HL-60/S4 (cell line): ENCODE data around the gene IP6K3.

Source experiments
- in situ Hi-C: fragments of 300-500 bp; cut with MboI; formaldehyde crosslinking; loops from 2 replicates; pipeline ENCODE4 v1.14.3; 2022; ENCODE audit warnings: low sequenced_read_pairs

The IP6K3 gene

DNA sequence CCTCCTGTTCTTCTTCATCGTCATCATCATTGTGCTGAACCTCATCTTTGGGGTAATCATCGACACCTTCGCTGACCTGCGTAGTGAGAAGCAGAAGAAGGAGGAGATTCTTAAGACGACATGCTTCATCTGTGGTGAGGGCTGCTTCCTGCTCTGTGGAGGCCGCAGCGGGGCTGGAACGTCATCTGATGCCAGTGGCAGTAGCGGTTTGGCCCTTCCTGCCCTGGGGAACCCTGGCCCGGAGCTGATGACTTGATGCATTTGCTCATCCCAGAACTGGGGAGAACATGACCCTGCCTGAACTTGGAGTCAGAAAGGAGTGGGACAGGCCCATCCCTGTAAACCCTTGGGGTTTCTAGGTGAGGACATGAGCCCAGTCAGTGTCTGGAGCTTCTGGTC lies 53.9 kb downstream of the IP6K3 start:
- in situ Hi-C loops = no loop called here

- in situ Hi-C loops = no loop called here
These were observed 54.5 kb downstream of the IP6K3 start for GRCh38 chr6:33692078-33692759.

- in situ Hi-C loops = no loop called here
These were observed 55.1 kb downstream of the IP6K3 start for GRCh38 chr6:33691456-33692077.

GRCh38 chr6:33690766-33691165 lies 55.9 kb downstream of the IP6K3 start:
- in situ Hi-C loops = no loop called here

GRCh38 chr6:33689879-33690278 lies 56.8 kb downstream of the IP6K3 start:
- in situ Hi-C loops = no loop called here

DNA sequence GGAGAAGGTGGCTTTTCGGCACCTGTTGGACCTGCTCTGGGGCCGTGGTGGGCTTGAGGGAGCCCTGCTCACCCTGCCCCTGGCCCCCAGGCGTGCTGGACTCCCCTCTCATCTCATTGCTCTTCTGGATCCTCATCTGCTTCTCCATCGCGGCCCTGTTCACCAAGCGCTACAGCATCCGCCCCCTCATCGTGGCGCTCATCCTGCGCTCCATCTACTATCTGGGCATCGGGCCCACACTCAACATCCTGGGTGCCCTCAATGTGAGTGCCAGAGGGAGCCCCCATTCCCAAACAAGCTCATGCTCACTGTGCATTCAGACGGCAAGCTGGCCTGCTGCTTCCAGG lies 57.6 kb downstream of the IP6K3 start:
- in situ Hi-C loops = no loop called here

GRCh38 chr6:33688451-33689147 lies 58.1 kb downstream of the IP6K3 start:
- in situ Hi-C loops = no loop called here

DNA sequence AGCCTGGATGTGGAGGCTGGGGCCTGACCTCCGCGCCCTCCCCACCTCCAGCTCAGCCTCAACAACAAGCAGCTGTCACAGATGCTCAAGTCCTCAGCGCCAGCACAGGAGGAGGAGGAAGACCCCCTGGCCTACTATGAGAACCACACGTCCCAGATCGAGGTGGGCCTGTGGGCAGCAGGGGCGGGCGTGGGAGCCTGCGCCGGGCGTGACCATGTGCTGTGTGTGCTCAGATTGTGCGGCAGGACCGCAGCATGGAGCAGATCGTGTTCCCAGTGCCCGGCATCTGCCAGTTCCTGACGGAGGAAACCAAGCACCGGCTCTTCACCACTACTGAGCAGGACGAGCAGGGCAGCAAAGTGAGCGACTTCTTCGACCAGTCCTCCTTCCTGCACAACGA lies 58.7 kb downstream of the IP6K3 start:
- in situ Hi-C loops = no loop called here

DNA sequence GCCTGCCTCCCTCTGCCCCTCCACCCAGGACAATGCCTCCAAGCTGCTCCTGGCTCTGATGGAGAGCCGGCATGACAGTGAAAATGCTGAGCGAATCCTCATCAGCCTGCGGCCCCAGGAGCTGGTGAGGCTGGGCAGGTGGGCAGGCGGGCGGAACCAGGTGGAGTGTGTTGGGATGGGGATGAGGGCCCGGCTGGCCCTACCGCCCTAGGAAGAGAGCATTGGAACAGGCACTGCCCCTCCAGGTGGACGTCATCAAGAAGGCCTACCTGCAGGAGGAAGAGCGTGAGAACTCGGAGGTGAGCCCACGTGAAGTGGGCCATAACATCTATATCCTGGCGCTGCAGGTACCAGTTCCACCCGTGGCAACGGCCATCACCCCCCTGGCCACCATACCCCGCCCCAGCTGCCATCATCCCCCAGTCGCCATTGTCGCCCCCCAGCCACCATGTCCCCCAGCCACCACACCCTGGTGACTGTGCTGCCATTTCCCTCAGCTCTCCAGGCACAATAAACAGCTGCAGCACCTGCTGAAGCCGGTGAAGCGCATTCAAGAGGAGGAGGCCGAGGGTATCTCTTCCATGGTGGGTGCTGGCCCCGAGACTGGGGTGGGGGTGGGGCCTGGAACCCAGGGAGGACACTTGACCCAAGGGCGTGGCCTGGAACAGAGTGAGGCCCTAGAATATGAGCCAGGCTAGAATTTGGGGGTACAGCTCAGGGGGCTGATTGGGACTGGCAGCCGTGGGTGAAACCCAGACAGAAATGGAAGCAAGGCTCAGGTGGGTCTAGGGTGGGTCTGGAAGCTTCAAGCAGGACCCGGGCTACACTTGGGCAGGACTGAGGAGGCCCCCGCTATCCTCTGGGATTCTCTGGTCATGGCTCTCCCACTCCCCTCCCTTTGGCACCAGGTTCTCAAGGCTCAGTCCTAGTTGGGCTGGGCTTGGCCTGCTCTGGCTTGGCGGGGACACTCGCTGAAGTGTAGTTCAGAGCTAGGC lies 59.4 kb downstream of the IP6K3 start:
- in situ Hi-C loops = no loop called here

- in situ Hi-C loops = no loop called here
These were observed 60.3 kb downstream of the IP6K3 start for GRCh38 chr6:33686225-33686924.

- in situ Hi-C loops = no loop called here
These were observed 61.1 kb downstream of the IP6K3 start for GRCh38 chr6:33685411-33686224.

- in situ Hi-C loops = no loop called here
These were observed 61.7 kb downstream of the IP6K3 start for GRCh38 chr6:33684983-33685382.

- in situ Hi-C loops = no loop called here
These were observed 62.2 kb downstream of the IP6K3 start for GRCh38 chr6:33684428-33684896.

DNA sequence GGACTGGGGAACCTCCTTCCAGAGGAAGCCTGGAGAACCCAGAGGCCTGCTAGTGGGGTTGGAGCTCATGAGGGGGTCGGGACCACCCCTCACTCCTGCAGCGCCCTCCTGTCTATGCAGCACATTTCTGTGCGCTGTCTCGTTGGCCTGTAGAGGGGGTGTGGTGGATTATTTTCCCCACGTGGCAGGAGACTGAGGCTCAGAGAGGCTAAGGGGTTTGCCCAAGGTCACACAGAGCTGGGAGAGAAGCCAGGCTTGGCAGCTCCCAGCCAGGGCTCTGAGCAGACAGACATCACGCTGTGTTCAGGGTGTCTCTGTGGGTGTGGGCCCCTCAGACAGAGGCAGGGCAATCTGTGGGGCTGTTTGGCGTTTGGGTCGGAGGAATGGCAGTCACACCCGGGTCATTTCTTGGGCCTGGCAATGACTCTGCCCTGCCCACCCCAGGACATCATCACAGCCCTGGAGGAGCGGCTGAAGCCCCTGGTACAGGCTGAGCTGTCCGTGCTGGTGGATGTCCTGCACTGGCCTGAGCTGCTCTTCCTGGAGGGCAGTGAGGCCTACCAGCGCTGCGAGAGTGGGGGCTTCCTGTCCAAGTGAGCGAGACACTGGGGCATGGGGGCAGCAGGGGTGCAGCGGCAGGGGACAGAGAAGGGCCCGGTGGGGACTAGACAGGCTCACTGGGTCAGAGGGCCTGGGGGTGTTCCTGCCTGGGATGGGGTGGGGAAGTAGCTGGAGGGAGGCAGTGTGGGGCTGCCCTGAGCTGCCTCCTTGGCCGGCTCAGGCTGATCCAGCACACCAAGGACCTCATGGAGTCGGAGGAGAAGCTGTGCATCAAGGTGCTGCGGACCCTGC lies 62.9 kb downstream of the IP6K3 start:
- in situ Hi-C loops = no loop called here

GRCh38 chr6:33683051-33683571 lies 63.6 kb downstream of the IP6K3 start:
- in situ Hi-C loops = no loop called here

DNA sequence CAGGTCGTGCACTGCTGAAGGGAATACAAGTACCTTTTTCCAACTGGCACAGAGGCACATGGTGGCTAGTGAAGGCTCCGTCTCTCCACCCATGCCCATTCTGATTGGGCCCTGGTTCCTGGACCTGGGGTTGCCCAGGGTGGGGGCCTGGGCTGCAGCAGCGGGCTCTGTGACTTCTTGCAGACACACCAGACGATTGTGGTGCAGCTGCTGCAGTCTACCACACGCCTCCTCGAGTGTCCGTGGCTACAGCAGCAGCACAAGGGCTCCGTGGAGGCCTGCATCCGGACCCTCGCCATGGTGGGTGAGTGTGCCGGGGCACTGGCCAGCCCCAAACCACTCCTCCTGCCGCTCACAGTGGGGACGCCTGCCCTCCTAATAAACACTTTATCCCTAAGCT lies 64.4 kb downstream of the IP6K3 start:
- in situ Hi-C loops = no loop called here

GRCh38 chr6:33679761-33680160 lies 66.9 kb downstream of the IP6K3 start:
- in situ Hi-C loops = no loop called here

DNA sequence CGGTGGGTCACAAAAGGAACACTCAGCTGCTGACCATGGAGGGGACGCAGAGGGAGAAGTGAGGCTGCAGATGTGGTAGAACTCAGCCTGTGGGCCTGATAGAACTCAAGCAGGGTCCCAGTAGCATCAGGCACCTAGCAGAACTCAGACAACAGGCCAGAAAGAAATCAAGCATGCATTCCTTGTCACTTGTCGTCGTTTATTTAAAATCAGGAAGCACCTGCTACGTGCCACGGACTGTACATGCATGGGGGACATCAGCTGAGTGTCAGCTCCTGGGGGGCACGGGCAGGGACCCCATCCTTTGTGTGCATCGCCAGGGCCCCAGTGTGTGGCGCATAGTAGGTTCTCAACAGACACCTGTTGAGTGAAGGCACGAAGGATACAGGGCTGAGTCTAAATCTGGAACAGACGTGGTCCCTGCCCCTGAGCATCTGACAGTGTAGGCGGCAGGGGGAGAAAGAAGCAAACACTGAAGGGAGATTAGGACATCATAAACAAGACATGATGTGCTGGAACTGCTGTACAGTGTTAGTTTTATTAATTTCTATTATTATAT lies 67.7 kb downstream of the IP6K3 start:
- in situ Hi-C loops = no loop called here
